ENCODE measurements around the gene ARID1B. TPM values are rescaled to one million over a fixed set of nuclear protein-coding genes. Genes with fewer than 3 reads are reported as not detected.

ARID1B gene
- polyA plus RNA-seq, 1 experiment: 17.0 TPM

- ChIA-PET POLR2A (no interaction called here), CTCF (interaction anchor here (2.3 kb wide), 1 partner anchor 9 kb away, joined by 4 read pairs; no protein-coding TSS in a partner anchor)
- no peak for TF ChIP-seq CTCF (IDR thresholded peaks at IDR 0.05; ENCODE audit: insufficient read depth, low read depth, low read length)
- Histone ChIP-seq H3K36me3 (ENCODE audit: control insufficient read depth, insufficient read depth, low read length) (peaks cover 27% of the 10 kb centered on the region), H3K4me3 (ENCODE audit: low read depth, low read length) (no peak overlapping the region), H3K27me3 (ENCODE audit: control insufficient read depth, insufficient read depth, low read length) (no peaks in the 10 kb centered on the region)
- DNase-seq (ENCODE audit: low read depth): no peak
Observed at GRCh38 chr6:157194110-157194509, 416.9 kb downstream of the ARID1B start.

GRCh38 chr6:157194643-157195042 is 417.5 kb downstream of the ARID1B start:
- Histone ChIP-seq H3K36me3 (ENCODE audit: control insufficient read depth, insufficient read depth, low read length) (peaks cover 25% of the 10 kb centered on the region), H3K27me3 (ENCODE audit: control insufficient read depth, insufficient read depth, low read length) (no peaks in the 10 kb centered on the region), H3K4me3 (ENCODE audit: low read depth, low read length) (no peak overlapping the region)
- no peak for DNase-seq (ENCODE audit: low read depth)
- ChIA-PET CTCF (interaction anchor here (2.3 kb wide), 1 partner anchor 10 kb away, joined by 4 read pairs; no protein-coding TSS in a partner anchor), POLR2A (no interaction called here)
- TF ChIP-seq CTCF (IDR thresholded peaks at IDR 0.05; ENCODE audit: insufficient read depth, low read depth, low read length): no peak

- ChIA-PET POLR2A (no interaction called here), CTCF (interaction anchor here (1.4 kb wide), 1 partner anchor 13 kb away, joined by 7 read pairs; no protein-coding TSS in a partner anchor)
- no peak for TF ChIP-seq CTCF (IDR thresholded peaks at IDR 0.05; ENCODE audit: insufficient read depth, low read depth, low read length)
- Histone ChIP-seq H3K27me3 (ENCODE audit: control insufficient read depth, insufficient read depth, low read length) (no peaks in the 10 kb centered on the region), H3K36me3 (ENCODE audit: control insufficient read depth, insufficient read depth, low read length) (peaks cover 23% of the 10 kb centered on the region), H3K4me3 (ENCODE audit: low read depth, low read length) (no peak overlapping the region)
- no peak for DNase-seq (ENCODE audit: low read depth)
Observed at GRCh38 chr6:157196391-157196790, 419.2 kb downstream of the ARID1B start.

- DNase-seq (ENCODE audit: low read depth): no peak
- POLR2A ChIA-PET: no interaction called here
- Histone ChIP-seq H3K27me3 (ENCODE audit: control insufficient read depth, insufficient read depth, low read length) (no peaks in the 10 kb centered on the region), H3K36me3 (ENCODE audit: control insufficient read depth, insufficient read depth, low read length) (peaks cover 23% of the 10 kb centered on the region), H3K4me3 (ENCODE audit: low read depth, low read length) (no peak overlapping the region)
- TF ChIP-seq CTCF (IDR thresholded peaks at IDR 0.05; ENCODE audit: insufficient read depth, low read depth, low read length): no peak
- CTCF ChIA-PET: interaction anchor here (1.1 to 1.2 kb wide), 3 partner anchors 13 to 75 kb away, joined by 3 to 4 read pairs (median 4); no protein-coding TSS in a partner anchor
Observed at GRCh38 chr6:157198425-157199279, 421.5 kb downstream of the ARID1B start.

- ChIA-PET CTCF (interaction anchor here (1.1 kb wide), 1 partner anchor 14 kb away, joined by 3 read pairs; no protein-coding TSS in a partner anchor), POLR2A (no interaction called here)
- Histone ChIP-seq H3K27me3 (ENCODE audit: control insufficient read depth, insufficient read depth, low read length) (no peaks in the 10 kb centered on the region), H3K4me3 (ENCODE audit: low read depth, low read length) (no peak overlapping the region), H3K36me3 (ENCODE audit: control insufficient read depth, insufficient read depth, low read length) (peaks cover 24% of the 10 kb centered on the region)
- no peak for TF ChIP-seq CTCF (IDR thresholded peaks at IDR 0.05; ENCODE audit: insufficient read depth, low read depth, low read length)
- DNase-seq (ENCODE audit: low read depth): no peak
Observed at GRCh38 chr6:157200117-157200516, 422.9 kb downstream of the ARID1B start.

Data from BJ (cell line).